CD4-positive, alpha-beta T cell treated with Interleukin-15 for 4 hours (primary cell): ENCODE results near the gene TRPM5.

ENCODE experiments used
- DNase-seq: peaks from one replicate; pipeline ENCODE4 v3.0.0-alpha.2; 2020; ENCODE audit warnings: low spot score

The TRPM5 gene

GRCh38 chr11:2468363-2469235 lies 24.3 kb upstream of the TRPM5 start:
- DNase-seq: no peak

- no peak for DNase-seq
These were observed 23.4 kb upstream of the TRPM5 start for GRCh38 chr11:2467695-2468055.

- peak; percentile 39 for DNase-seq
These were observed 22.8 kb upstream of the TRPM5 start for GRCh38 chr11:2466869-2467694.

GRCh38 chr11:2466069-2466801 lies 21.9 kb upstream of the TRPM5 start:
- no peak for DNase-seq

DNA sequence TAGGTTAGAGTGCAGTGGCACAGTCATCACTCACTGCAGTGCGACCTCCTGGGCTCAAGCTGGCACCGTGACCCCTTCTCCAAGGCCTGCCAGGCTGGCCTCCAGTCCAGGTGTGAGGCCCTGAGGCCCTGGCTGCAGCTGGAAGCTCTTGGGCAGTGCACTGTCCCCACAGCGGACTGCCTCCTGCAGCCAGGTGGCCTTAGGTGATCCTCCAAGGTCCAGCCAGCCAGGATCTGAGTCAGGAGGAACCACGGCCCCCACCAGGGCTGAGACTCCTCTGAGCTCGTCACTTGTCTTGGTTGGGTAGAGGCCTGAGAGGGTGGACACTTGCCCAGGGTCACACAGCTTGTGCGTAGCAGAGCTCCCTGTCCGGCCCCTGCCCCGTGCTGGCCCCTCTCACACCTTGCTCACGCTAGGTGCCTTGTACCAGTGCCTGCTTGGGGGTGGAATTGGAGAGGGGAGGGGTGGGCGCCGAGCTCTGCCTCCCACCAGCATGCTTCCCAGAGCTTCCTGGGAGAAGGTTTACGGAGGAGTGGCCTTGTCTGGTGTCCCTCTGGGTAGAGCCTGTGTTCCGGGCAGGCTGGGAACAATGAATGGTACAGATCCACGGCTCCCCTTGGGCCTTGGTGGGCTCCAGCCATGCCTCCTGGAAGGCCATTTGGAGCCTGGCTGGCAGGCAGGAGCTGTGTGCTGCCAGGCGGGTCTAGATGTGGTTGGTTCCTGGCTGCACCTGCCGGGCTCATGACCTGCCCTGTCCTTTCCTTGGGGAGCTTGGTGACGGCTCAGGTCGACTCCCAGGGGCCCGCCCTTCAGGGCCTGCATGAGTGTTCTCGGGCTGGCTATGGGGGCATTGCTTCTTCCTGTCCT lies 21.1 kb upstream of the TRPM5 start:
- no peak for DNase-seq

- DNase-seq: no peak
These were observed 20.3 kb upstream of the TRPM5 start for GRCh38 chr11:2464451-2465165.

DNA sequence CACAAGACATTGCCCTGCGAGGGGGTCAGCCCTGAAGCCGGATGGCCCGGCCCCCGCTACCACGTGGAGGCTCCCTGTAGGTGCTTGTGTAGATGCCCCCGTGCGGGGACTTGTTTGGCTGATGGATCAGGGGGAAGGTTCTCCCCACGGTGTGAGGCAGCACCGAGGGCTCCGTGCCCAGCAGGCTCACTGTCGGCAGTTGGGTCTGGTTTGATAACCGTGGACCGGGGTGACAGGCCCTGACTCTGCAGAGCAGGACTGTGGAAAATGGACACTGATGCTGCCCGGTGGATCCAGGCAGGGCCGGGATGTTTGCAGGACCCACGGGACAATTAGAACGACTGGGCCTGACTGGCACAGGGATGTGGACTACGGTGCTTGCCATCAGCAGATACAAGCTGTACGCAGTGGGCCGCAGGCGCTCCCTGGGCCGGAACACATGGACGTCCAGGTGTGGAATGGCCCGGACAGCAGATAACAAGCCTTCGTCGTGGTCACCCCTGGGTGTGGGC lies 19.5 kb upstream of the TRPM5 start:
- no peak for DNase-seq

DNA sequence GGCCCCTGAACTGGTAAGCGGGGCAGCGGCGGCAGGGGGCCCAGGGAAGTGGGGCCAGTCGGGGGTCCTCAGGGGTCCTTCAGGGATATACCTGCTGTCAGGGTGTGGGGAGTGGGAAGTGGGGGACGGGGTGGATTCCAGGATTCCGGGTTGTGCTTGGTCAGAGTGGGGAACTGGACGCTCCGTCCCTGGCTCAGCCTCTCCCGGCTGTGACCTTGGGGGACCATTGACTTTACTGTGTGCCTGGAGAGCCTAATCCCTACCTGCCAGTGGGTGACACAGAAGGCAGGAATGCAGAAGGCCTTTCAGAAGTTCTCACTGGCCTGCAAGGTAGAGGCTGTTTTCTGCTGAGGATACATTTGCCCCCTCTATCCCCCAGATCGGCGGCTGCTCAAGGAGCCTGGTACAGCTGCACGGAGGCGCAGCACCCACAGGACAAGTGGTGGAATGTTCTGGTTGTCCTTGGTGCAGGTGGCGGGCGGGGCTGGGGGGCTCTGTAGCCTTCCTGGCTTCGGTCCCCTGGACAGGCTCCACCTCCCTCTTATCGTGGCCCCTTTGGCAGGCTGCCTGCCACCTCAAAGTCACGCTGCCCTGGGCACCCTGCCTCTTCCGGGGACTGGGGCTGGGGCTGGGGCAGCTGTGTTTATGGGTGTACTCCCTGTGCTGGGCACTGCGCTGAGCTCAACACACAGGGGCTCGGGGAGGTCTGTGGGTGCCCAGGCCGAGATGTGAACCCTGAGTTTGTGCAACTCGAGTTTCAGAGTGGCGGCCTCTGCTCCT lies 18.9 kb upstream of the TRPM5 start:
- no peak for DNase-seq

GRCh38 chr11:2462543-2462985 lies 18.2 kb upstream of the TRPM5 start:
- no peak for DNase-seq

GRCh38 chr11:2461956-2462542 lies 17.7 kb upstream of the TRPM5 start:
- DNase-seq: no peak

- DNase-seq: no peak
These were observed 17.1 kb upstream of the TRPM5 start for GRCh38 chr11:2461253-2461955.

DNA sequence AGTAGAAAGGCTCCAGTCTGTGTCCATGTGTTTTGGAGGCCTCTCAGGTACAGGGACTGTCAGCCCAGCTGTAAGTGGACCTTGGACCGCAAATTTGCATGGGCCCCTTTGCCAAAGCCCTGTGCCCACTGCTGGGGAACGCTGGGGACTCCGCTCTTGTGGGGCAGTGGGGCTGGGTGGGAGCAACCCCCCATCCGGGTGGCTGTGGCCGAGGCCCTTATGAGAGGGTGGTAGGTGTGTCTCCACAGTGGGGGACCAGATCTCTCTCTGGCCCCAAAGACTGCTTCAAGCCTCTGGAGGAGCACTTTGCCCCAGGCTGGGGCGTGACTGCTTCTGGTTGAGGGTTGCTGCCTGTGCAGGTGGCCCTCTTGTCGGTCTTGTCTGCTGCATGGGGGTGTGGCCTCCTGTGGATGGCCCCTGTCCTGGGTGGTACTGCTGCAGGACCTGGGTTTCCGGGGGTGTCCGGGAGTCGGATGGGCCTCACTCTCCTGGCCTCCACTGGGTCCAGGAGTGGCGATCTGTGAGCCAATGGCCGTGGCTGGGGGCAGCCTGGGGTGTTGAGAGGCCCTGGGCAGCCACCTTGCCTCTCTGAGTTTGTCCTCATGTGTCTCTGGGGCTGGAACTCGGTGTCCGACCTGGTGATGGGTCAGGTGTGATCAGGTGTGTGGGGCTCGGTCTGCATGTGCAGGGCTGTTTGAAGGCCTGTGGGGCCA lies 16.4 kb upstream of the TRPM5 start:
- no peak for DNase-seq

- no peak for DNase-seq
These were observed 15.7 kb upstream of the TRPM5 start for GRCh38 chr11:2459796-2460531.

GRCh38 chr11:2459016-2459725 lies 14.9 kb upstream of the TRPM5 start:
- no peak for DNase-seq

- no peak for DNase-seq
These were observed 14.0 kb upstream of the TRPM5 start for GRCh38 chr11:2458321-2458720.

DNA sequence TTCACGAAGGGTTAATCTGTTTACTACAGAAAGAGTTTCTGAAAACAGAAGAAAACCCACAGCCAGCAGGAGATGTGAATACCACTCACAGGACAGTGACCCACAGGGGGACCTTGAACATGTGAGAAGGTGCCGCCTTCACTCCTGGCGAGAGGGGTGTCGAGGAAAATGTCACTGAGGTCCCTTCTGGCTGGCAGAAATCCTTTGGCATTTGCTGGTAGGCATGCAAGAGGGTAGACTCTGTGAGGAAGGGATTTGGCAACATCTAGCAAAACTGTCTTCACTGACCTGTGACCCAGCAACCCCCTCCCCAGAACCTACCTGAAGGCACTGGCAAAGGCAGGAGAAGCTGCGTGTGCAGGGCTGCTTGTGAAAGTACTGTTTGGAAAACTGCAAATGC lies 9.1 kb upstream of the TRPM5 start:
- no peak for DNase-seq
